ENCODE data around the gene SERPINA12. TPM values are rescaled to one million over a fixed set of nuclear protein-coding genes. Genes with fewer than 3 reads are reported as not detected.

Gene SERPINA12
- total RNA-seq, 2 donors from 2014 or later: not detected

DNA sequence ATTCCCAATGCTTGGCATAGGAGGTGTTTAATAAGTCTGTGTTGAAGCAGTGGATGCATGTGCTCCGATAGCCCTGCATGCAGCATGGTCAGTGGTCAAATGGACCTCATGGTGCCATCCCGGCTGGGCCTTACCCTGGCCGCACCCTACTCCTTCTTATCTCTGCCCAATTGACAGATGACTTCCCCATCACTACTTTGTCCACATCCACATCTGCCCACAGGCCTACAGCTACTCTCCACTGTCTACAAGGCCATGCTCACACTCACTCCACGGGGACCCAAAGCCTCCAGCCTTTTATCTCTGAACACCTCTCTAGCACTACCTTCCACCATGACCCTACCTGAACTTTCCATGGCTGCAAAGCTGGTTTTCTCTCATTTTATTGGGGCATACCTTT is 68.1 kb downstream of the SERPINA12 start:
- Histone ChIP-seq H3K4me1 (no peaks in the 10 kb centered on the region), H3K27me3 (no peaks in the 10 kb centered on the region), H3K9me3 (no peaks in the 10 kb centered on the region), H3K4me3 (no peak overlapping the region), H3K27ac (no peak overlapping the region), H3K36me3 (no peaks in the 10 kb centered on the region)
- no peak for DNase-seq (ENCODE audit: low spot score)
- TF ChIP-seq CTCF (IDR thresholded peaks at IDR 0.05): no peak

GRCh38 chr14:94439453-94440057 is 69.7 kb downstream of the SERPINA12 start:
- no peak for TF ChIP-seq CTCF (IDR thresholded peaks at IDR 0.05)
- no peaks in the 10 kb centered on the region for H3K4me1 ChIP-seq

More at GRCh38 chr14:94439453-94440057, 69.7 kb downstream of the SERPINA12 start:
- H3K9me3 ChIP-seq: no peaks in the 10 kb centered on the region
- H3K36me3 ChIP-seq: no peaks in the 10 kb centered on the region
- H3K27me3 ChIP-seq: no peaks in the 10 kb centered on the region
- H3K4me3 ChIP-seq: no peak overlapping the region
- H3K27ac ChIP-seq: no peak overlapping the region
- no peak for DNase-seq (ENCODE audit: low spot score)

Other genes starting within 250 kb of the SERPINA12 start
- not detected for gene SERPINA10, start 216.2 kb downstream of the SERPINA12 start, total RNA-seq
- not detected for gene SERPINA6, start 186.1 kb downstream of the SERPINA12 start, total RNA-seq
- gene SERPINA2, start 142.8 kb downstream of the SERPINA12 start, total RNA-seq: not detected
- gene SERPINA1, start 120.9 kb downstream of the SERPINA12 start, total RNA-seq: 1 to 10 TPM; 2.4 to 8.8 TPM
- gene SERPINA11, start 56.7 kb downstream of the SERPINA12 start, total RNA-seq: not detected
- gene SERPINA9, start 33.3 kb downstream of the SERPINA12 start, total RNA-seq: not detected
- gene SERPINA4, start 52.0 kb upstream of the SERPINA12 start, total RNA-seq: not detected
- 1 to 10 TPM; 3.3 to 7.7 TPM for gene SERPINA5, start 72.0 kb upstream of the SERPINA12 start, total RNA-seq
- gene SERPINA3, start 102.9 kb upstream of the SERPINA12 start, total RNA-seq: 100 to 1,000 TPM in 1 of 2 donors, 10 to 100 TPM in 1; 57.2 to 330 TPM

Measured in right atrium auricular region (tissue), 2 donors.